ENCODE data around the gene SEPTIN12.
"Not testable (repeated sequence)": the region's sequence is repeated elsewhere in the genome, so short reads cannot be mapped to it uniquely, and the experiment has no call there.

Gene SEPTIN12

DNA sequence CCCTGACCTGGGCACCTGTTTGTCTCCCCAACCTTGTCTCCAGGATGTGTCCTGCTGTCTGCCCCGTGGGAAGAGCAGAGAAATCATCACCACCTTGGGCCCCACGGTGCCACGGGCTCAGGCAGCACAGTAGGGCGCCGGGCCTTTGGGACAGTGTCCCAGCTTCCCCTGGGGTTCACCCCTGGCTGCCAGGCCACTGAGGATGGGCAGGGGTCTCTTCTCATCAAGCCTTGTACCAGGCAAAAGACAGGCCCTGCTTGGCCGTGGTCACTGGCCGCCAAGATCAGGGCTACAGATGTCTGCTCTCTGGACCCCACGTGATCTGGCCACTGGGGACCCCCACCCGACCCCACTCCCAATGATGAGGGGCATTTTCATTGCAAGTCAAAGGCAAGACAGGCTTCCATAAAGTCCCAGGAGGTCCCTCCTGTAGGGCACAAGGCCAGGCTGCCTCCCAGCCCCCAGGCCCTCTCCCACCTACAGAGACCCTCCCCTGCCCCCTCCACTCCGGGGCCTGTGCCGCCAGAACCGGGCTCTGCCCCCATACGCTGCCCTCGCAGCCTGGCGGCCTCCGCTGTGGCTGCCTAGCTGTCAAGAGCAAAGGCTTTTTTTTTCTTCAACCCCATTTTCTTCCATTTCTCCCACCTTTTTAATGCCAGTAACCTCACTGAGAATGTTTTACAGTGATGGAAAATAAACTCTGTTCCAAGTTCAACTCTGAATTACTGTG, 39.3 kb downstream of the SEPTIN12 start:
- H3K27me3 ChIP-seq (ENCODE audit: control insufficient read depth, insufficient read depth, low read length) = no peaks in the 10 kb centered on the region
- no peaks in the 10 kb centered on the region for H3K9me3 ChIP-seq (replicated peaks; ENCODE audit: low read length)
- no peak overlapping the region for H3K4me2 ChIP-seq (ENCODE audit: low read length)
- no peak overlapping the region for H3K4me3 ChIP-seq (ENCODE audit: low read length)
- no peak overlapping the region for H3K9ac ChIP-seq (ENCODE audit: low read depth, low read length)
- no peaks in the 10 kb centered on the region for H3K4me1 ChIP-seq (ENCODE audit: control insufficient read depth, insufficient read depth, low read length)
- peaks cover 25% of the 10 kb centered on the region for H3K36me3 ChIP-seq (ENCODE audit: insufficient read depth, low read length)

DNA sequence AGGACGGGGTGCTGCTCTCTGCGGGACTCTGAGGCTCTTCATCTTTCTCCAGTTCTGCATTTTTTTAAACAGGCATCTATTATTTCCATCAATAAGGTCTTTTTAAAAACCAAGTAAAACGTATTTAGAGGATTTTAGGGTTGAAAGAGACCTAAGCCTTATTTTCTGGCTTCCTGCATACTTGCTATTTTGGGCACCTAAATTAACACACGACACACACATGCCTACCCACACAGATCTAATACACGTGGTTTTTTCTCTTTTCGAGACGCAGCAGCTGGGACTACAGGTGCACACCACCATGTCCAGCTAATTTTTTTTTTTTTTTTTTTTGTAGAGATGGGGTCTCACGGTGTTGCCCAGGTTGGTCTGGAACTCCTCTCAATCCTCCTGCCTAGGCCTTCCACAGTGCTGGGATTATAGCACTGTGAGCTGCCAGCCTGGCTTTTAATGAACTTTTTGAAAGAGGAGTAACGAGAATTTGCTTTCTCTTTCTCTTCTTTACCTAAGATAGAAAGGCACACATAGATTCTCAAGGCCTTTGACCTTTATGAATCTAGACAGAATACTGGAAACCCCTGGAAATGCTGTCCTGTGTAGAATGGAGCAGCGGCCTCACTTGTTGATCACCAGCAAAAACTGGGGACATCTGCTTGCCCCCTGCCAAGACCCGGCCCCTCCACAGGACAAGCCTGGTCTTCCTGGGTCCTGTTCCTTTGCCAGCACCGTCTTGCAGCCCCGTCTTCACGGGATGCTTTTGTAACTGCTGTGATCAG, 40.1 kb downstream of the SEPTIN12 start:
- H3K4me2 ChIP-seq (ENCODE audit: low read length) = no peak overlapping the region
- peaks cover 3% of the 10 kb centered on the region for H3K4me1 ChIP-seq (ENCODE audit: control insufficient read depth, insufficient read depth, low read length)
- H3K4me3 ChIP-seq (ENCODE audit: low read length) = no peak overlapping the region
- H3K36me3 ChIP-seq (ENCODE audit: insufficient read depth, low read length) = peaks cover 23% of the 10 kb centered on the region
- H3K9me3 ChIP-seq (replicated peaks; ENCODE audit: low read length) = no peaks in the 10 kb centered on the region
- no peak overlapping the region for H3K9ac ChIP-seq (ENCODE audit: low read depth, low read length)
- peaks cover 3% of the 10 kb centered on the region for H3K27me3 ChIP-seq (ENCODE audit: control insufficient read depth, insufficient read depth, low read length)

DNA sequence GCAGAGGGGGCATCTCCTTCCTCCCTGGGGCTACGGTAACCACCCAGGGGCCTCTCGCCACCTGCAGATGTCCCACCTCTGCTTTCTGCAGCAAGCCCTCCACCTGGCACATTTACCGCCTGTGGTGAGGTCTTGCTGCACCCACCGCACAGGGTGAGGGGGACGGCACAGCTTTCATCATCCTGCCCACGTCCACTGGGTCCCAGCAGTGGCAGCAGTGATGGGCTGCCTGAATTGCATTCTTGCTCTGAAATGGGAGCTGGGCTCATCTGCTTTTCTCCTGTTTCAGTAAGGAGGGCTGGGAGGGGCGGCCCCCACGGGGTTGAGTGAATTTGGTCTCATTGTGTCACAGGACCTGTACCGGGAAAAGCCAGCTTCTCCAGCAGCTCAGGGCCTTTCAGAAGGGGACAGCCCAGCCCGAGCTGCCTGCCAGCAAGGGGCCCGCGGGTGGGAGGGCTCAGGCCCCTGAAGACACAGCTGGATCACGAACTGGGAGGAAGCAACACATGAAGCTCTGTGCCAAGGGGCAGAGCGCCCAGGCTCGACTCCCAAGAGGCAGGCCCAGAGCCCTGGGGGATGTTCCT, 41.1 kb downstream of the SEPTIN12 start:
- no peak overlapping the region for H3K9ac ChIP-seq (ENCODE audit: low read depth, low read length)
- no peak overlapping the region for H3K4me2 ChIP-seq (ENCODE audit: low read length)
- H3K9me3 ChIP-seq (replicated peaks; ENCODE audit: low read length) = no peaks in the 10 kb centered on the region
- H3K36me3 ChIP-seq (ENCODE audit: insufficient read depth, low read length) = peaks cover 13% of the 10 kb centered on the region
- H3K27me3 ChIP-seq (ENCODE audit: control insufficient read depth, insufficient read depth, low read length) = peaks cover 3% of the 10 kb centered on the region
- H3K4me1 ChIP-seq (ENCODE audit: control insufficient read depth, insufficient read depth, low read length) = peaks cover 3% of the 10 kb centered on the region
- H3K4me3 ChIP-seq (ENCODE audit: low read length) = no peak overlapping the region

DNA sequence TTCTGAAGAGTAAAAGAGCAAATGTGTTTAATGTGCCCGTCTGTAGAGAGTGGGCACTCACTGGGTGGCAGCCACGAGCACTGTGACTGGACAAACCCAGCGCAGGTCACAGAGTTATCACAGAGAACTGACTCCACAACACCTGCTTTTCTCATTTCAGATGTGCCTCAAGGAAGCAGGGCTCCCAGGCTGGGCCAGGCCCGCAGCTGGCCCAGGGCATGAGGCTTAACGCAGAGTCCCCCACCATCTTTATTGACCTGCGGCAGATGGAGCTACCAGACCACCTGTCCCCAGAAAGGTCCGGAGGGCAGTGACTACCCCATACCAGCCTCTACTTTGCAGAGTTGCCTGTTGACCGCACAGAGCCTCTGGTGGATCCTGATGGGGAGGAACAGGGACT, 41.9 kb downstream of the SEPTIN12 start:
- no peak overlapping the region for H3K4me2 ChIP-seq (ENCODE audit: low read length)
- no peak overlapping the region for H3K9ac ChIP-seq (ENCODE audit: low read depth, low read length)
- H3K36me3 ChIP-seq (ENCODE audit: insufficient read depth, low read length) = peaks cover 6% of the 10 kb centered on the region
- H3K9me3 ChIP-seq (replicated peaks; ENCODE audit: low read length) = no peaks in the 10 kb centered on the region
- H3K4me3 ChIP-seq (ENCODE audit: low read length) = no peak overlapping the region
- H3K4me1 ChIP-seq (ENCODE audit: control insufficient read depth, insufficient read depth, low read length) = peaks cover 3% of the 10 kb centered on the region
- peaks cover 3% of the 10 kb centered on the region for H3K27me3 ChIP-seq (ENCODE audit: control insufficient read depth, insufficient read depth, low read length)

DNA sequence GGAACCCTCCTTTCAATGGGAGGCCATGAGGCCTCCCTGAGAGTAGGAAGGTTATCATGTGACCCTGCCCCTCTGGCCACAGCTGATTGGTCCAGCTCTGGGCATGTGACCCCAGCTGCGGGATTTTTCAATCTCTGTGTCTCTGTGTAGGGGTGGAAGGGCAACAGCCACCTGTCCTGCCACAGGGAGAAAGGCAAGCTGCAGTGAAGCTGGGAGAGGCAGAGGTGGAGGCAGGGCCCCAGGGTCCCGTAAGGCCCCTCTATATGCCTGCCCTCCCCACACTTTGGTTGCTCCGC, 42.9 kb downstream of the SEPTIN12 start:
- no peak overlapping the region for H3K9ac ChIP-seq (ENCODE audit: low read depth, low read length)
- H3K4me1 ChIP-seq (ENCODE audit: control insufficient read depth, insufficient read depth, low read length) = peaks cover 3% of the 10 kb centered on the region
- H3K4me3 ChIP-seq (ENCODE audit: low read length) = no peak overlapping the region
- H3K4me2 ChIP-seq (ENCODE audit: low read length) = no peak overlapping the region
- H3K27me3 ChIP-seq (ENCODE audit: control insufficient read depth, insufficient read depth, low read length) = peaks cover 3% of the 10 kb centered on the region
- no peaks in the 10 kb centered on the region for H3K36me3 ChIP-seq (ENCODE audit: insufficient read depth, low read length)
- H3K9me3 ChIP-seq (replicated peaks; ENCODE audit: low read length) = no peaks in the 10 kb centered on the region

DNA sequence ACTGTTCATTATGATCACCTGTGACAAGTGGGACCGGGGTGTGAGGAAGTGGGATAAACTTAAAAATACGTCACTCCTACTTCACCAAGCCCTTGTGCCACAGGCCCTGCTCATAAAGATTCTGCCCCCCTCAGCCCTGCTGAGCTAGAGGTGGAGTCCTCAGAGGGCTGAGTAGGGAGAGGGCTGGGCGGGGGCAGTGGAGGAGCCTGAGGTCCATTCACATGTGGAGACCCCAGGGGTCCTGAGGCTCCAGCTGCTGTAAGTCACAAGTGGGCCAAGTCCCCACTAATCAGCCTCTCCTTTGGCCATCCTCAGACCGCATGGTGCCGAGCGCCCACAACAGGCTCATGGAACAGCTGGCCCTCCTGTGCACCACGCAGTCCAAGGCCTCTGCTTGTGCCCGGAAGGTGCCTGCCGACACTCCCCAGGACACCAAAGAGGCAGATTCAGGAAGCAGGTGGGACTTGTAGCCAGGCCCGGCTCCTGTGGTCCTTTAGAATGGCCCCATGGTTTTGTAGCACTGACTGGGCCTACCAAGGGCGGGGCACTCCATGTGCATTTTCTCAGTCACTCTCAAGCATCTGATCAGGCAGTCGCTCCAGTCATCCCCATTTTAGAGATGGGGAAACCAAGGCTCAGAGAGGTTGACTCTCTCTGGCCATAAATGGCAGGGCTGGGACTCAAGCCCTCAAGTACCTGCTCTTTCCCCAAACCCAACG, 43.4 kb downstream of the SEPTIN12 start:
- H3K36me3 ChIP-seq (ENCODE audit: insufficient read depth, low read length) = no peaks in the 10 kb centered on the region

DNA sequence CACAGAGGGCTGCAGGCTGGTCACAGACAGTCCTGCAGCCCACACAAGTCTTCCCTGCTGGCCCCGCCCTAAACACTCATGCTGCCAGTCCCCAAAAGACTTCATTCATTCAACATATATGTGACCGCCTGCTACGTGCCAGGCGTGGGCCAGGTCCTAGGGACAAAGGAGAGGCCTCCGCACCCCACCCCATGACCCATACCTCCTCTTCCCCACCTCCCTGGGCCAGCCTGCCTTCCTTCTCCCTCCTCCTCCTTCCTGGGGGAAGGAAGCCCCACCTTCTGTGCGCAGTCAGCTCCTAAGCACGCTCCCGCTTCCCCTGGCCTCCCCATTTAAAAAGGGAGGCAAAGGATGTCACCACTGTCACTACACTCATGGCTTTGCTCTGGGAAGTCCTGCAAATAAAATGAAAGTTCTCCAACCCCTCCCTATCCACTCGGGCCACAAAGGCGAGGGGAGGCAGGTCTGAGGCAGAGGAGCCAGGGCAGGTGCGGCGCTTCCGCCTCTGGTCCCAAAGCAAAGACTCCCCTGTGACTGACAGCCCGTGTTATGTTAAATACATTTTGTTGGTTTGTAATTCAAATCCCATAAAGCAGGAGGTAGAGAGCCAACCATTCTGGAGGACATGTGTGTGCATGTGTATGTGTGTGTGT, 44.8 kb downstream of the SEPTIN12 start:
- Histone ChIP-seq H3K4me3 (ENCODE audit: low read length) (no peak overlapping the region), H3K4me1 (ENCODE audit: control insufficient read depth, insufficient read depth, low read length) (peaks cover 3% of the 10 kb centered on the region), H3K9ac (ENCODE audit: low read depth, low read length) (no peak overlapping the region), H3K9me3 (replicated peaks; ENCODE audit: low read length) (no peaks in the 10 kb centered on the region), H3K27me3 (ENCODE audit: control insufficient read depth, insufficient read depth, low read length) (peaks cover 3% of the 10 kb centered on the region), H3K4me2 (ENCODE audit: low read length) (peak overlapping the region; percentile 54), H3K36me3 (ENCODE audit: insufficient read depth, low read length) (no peaks in the 10 kb centered on the region)

More for the DNA sequence above, 43.4 kb downstream of the SEPTIN12 start:
- H3K4me1 ChIP-seq (ENCODE audit: control insufficient read depth, insufficient read depth, low read length) = peaks cover 3% of the 10 kb centered on the region
- H3K4me2 ChIP-seq (ENCODE audit: low read length) = no peak overlapping the region
- no peak overlapping the region for H3K4me3 ChIP-seq (ENCODE audit: low read length)
- H3K9me3 ChIP-seq (replicated peaks; ENCODE audit: low read length) = no peaks in the 10 kb centered on the region
- peaks cover 3% of the 10 kb centered on the region for H3K27me3 ChIP-seq (ENCODE audit: control insufficient read depth, insufficient read depth, low read length)
- no peak overlapping the region for H3K9ac ChIP-seq (ENCODE audit: low read depth, low read length)

DNA sequence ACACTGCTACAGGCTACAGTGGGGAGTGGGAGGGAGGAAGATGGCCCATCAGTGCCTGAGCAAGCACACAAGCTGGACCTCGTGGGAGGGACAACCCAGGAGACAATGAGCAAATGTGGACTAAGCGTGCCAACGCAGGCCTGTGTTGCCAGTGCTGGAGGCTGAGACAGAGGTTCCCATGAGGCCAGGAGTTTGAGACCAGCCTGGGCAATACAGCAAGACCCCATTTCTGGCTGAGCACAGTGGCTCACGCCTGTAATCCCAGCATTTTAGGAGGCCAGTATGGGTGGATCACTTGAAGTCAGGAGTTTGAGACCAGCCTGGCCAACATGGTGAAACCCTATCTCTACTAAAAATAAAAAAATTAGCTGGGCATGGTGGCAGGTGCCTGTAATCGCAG, 49.8 kb downstream of the SEPTIN12 start:
- H3K9me3 ChIP-seq (replicated peaks; ENCODE audit: low read length); H3K4me2 ChIP-seq (ENCODE audit: low read length); H3K27me3 ChIP-seq (ENCODE audit: control insufficient read depth, insufficient read depth, low read length); H3K4me3 ChIP-seq (ENCODE audit: low read length); H3K4me1 ChIP-seq (ENCODE audit: control insufficient read depth, insufficient read depth, low read length); H3K9ac ChIP-seq (ENCODE audit: low read depth, low read length); H3K36me3 ChIP-seq (ENCODE audit: insufficient read depth, low read length): not testable (repeated sequence)

DNA sequence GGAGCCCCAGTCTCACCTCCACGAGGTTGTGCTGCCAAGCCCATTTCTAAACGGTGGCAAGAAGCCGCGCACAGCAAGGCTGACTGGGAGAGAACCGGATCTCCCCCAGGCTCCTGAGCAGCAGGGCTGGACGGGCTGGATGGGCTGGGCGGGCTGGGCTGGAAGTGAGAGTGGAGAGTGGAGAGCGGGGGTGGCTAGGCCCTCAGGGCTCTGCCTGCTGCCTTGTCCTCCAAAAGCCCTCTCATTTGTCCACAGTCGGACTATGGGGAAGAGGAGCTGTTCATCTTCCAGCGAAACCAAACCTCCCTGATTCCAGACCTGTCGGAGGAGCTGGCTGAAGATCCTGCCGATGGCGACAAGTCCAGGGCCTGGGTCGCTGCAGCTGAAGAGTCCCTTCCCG, 50.6 kb downstream of the SEPTIN12 start:
- Histone ChIP-seq H3K27me3 (ENCODE audit: control insufficient read depth, insufficient read depth, low read length) (peaks cover 4% of the 10 kb centered on the region), H3K9ac (ENCODE audit: low read depth, low read length) (no peak overlapping the region), H3K4me3 (ENCODE audit: low read length) (no peak overlapping the region), H3K36me3 (ENCODE audit: insufficient read depth, low read length) (no peaks in the 10 kb centered on the region), H3K9me3 (replicated peaks; ENCODE audit: low read length) (no peaks in the 10 kb centered on the region), H3K4me2 (ENCODE audit: low read length) (no peak overlapping the region), H3K4me1 (ENCODE audit: control insufficient read depth, insufficient read depth, low read length) (peaks cover 5% of the 10 kb centered on the region)

DNA sequence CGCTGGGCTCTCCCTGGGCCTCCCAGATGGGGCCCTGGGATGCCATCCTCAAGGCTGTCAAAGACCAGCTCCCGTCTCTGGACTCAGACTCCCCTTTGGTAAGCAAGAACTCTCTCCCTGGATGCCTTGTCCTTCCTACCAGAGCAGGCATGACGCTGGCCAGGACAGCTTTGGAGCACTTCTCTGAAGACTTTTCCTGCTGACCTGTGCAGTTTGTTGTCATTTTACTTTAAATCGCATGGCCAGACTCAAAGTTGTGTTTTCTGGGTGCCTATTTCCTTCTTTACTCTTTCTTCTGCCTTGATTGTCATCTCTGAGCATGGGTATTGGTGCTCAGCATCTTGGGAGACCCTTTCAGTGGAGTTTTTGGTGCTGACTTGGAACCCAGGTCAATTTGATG, 51.6 kb downstream of the SEPTIN12 start:
- Histone ChIP-seq H3K9ac (ENCODE audit: low read depth, low read length) (no peak overlapping the region), H3K36me3 (ENCODE audit: insufficient read depth, low read length) (no peaks in the 10 kb centered on the region), H3K4me2 (ENCODE audit: low read length) (no peak overlapping the region), H3K4me1 (ENCODE audit: control insufficient read depth, insufficient read depth, low read length) (peaks cover 5% of the 10 kb centered on the region), H3K9me3 (replicated peaks; ENCODE audit: low read length) (no peaks in the 10 kb centered on the region), H3K4me3 (ENCODE audit: low read length) (no peak overlapping the region), H3K27me3 (ENCODE audit: control insufficient read depth, insufficient read depth, low read length) (peaks cover 4% of the 10 kb centered on the region)
